Pulmonary artery endothelial cell (primary cell): ENCODE results near the gene TMCO5A. TPM values are rescaled to one million over a fixed set of nuclear protein-coding genes. Genes with fewer than 3 reads are reported as not detected.
A peak's percentile ranks its signal among the peaks of the same experiment; 100 is the strongest.
"Not testable (repeated sequence)": the region's sequence is repeated elsewhere in the genome, so short reads cannot be mapped to it uniquely, and the experiment has no call there.

Source experiments
- DNase-seq: peaks from one replicate; pipeline ENCODE4 v3.0.0-alpha.2; 2011; ENCODE audit warnings: low read depth, low spot score
- total RNA-seq: library from RNA; depleted of rRNA; stranded (reverse); fragments of >200 nt; gene quantifications from 2 replicates; pipeline ENCODE4 v1.2.3, GENCODE V29; 2014

TMCO5A gene
- total RNA-seq, result not detected in 2 replicates

GRCh38 chr15:37934340-37934739 lies at the start of gene TMCO5A:
TSS of gene TMCO5A (plus strand) at chr15:37934640. CDS start at chr15:37936324, 1,684 bp downstream.
- no peak for DNase-seq

GRCh38 chr15:37885651-37886050 lies 48.8 kb upstream of the TMCO5A start:
- DNase-seq, result no peak

- DNase-seq, result no peak
Measured at GRCh38 chr15:37888356-37888755, 46.1 kb upstream of the TMCO5A start.

GRCh38 chr15:37891766-37892368 lies 42.6 kb upstream of the TMCO5A start:
- DNase-seq, result peak; percentile 13

- no peak for DNase-seq
Measured at GRCh38 chr15:37893309-37893708, 41.1 kb upstream of the TMCO5A start.

DNA sequence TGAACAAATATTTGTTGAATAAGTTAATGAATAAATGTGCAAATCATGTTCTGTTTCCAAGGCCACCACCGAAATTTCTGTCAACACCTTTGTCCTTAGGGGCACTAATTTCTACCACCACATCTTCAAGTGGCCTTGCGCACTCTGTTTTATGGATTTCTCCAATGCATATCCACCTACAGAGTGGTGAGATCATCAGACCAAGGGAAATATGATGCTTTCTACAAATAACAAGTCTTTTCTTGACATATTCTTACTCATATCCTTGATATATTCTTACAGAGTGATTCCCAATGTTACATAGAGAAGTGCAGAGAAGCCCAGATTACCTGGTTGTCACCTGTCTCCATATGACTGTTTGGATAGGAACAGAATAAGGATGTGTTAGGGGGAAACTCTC lies 36.1 kb upstream of the TMCO5A start:
- no peak for DNase-seq

DNA sequence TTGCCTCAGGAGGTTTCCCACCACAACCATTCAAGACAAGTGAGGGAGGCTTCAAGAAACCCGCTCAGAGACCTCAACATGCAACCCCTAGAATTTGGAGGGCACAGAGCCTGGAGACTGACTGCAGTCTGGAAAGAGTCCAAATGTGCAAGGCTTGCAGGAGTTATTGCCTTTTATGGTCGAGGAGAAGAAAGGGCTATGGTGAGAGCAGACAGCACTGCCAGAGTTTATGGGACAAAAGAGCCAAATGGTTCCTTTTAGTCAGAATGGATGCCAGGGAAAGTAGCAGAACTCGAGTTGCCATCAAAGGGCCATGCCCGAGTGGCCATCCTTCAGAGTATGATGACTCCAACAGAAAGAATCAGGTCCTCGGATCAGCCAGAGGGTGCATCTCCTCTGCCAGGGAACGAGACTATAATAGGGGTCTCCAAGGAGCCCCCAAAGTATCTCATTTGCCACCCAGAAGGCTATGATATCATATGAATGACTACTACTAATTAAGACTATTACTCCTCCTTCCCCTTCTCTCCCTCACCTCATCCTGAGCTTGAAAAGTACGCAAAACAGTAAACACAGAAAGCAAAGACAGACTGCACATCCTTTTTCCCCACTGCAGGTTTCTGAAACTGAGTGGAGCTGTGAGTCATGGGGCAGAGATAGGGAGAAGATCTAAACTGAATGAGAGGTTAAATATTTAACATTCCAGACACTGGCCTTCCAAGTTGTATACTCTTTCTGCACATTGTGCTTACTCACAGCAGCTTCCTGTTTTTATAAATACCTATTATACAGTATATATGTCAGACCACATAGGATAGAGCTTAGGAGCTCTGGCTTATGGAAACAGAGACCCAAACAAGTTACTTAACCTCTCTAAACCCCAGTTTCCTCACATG lies 33.9 kb upstream of the TMCO5A start:
- peak; percentile 41 for DNase-seq

GRCh38 chr15:37902126-37902525 lies 32.3 kb upstream of the TMCO5A start:
- no peak for DNase-seq

DNA sequence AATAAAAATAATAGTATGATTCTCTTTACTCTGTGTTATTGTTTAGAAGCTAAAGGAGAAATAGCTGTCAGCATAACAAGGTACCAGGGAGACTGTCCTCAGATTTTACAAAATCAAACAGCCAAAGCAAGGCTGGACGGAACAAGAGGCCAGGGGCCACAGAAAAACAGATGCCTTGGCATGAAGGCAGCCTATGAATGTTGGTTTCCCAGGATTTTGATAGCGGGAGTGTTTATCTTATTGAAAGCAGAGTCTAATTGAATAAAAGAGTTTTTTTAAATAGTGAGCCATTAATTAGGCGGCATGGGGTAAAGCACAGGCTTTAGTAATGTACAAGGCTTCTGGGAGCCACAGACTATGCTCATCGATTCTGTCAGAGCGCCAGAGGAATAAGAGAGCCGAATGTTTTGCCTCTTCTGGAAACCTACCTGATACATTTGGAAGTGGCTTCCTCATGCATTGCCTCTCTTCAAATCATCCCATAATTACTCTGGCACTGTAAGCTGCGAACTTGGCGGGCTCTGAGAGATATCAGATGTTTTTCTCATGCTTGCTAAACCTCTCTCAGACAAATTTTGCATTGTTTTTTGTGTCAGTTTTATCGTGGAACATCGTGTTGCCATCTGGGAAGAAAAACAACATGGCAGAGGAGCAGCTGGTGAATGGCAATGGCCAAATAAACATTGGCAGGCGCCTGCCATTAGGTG lies 30.4 kb upstream of the TMCO5A start:
- no peak for DNase-seq

- no peak for DNase-seq
Measured at GRCh38 chr15:37907136-37907535, 27.3 kb upstream of the TMCO5A start.

DNA sequence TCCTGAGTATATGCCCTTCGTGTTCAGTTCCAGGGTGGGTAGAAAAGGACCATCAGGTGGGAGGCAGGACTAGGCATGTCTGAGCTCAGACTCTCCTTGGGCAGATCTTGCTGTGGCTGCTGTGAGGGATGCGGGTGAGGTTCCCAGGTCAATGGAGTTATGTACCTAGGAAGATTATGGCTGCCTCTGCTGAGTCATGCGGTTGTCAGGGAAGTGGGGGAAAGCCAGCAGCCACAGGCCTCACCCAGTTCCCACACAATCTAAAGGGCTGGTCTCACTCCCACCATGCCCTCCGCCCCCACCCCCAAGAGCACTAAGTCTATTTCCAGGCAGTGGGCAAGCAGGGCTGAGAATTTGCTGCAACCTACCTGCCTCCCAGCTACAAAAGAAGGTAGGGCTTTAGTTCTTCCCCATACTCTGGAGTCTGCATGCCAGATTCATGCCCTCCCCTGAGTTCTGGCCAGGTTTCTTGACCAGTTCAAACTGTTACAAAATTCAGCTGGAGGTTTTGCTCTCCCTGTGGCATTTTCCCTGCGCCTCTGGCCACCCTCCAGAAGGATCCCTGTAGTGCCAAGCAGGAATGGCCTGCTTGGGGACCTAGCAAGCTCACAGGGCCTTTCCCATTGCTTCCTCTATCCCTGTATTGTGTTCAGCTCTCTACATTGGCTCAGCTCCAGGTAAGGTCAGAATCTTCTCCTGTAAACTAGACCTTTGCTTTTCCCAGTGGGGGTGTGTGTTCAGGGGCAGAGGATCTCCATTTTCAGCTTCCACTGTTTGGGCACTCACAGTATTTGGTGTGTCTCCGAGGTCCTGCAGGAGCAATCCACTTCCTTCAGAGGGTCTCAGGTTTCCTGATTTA lies 12.7 kb upstream of the TMCO5A start:
- no peak for DNase-seq

DNA sequence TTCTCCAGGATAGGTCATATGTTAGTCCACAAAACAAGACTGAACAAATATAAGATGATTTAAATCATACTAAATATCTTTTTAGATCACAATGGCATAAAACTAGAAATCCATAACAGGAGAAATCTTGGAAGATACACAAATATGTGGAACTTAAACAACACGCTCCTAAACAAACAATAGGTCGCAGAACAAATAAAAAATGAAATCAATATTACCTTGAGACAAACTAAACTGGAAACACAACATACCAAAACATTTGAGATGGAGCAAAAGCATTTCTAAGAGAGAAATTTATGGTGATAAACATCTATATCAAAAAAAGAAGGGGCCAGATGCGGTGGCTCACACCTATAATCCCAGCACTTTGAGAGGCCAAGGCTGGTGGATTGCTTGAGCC lies 8.3 kb upstream of the TMCO5A start:
- no peak for DNase-seq

DNA sequence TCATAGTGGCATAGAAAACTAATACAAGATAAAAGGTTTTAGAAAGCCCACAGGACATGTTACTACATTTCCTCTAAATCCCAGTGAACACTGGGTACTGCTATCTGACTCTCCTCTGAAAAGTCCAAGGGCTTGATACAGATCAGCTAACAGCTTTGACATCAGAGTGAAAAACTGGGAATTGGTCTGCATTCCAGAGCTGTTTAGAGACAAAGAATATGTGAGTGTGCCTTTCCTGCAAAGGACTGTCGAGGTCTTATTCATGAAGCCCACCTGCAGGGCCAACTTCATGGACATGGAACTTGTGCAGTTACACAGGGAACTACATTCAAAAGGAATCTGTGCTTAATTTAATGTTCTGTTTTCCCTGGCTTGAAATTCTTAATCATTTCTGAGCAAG lies 5.2 kb upstream of the TMCO5A start:
- DNase-seq, result no peak

GRCh38 chr15:37931321-37931720 lies 3.1 kb upstream of the TMCO5A start:
- DNase-seq, result no peak

DNA sequence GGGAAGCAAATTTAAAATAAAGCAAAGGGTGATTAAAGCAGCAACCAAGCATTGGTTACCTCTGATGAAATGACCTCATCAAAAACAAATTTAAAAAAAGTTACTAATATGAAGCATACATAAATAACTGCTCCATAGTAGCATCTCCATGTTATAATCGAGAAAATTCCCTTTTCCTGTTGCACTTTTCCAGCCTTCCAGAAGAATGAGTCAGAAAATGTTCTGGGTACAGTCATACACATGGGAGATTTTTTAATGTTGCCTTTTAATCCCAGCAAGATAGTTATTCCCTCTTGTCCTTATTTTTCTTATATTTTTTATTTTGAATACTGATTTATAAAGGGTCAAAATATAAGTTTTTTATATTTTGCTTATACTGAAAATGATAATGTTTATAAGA lies 2.6 kb upstream of the TMCO5A start:
- DNase-seq, result no peak

DNA sequence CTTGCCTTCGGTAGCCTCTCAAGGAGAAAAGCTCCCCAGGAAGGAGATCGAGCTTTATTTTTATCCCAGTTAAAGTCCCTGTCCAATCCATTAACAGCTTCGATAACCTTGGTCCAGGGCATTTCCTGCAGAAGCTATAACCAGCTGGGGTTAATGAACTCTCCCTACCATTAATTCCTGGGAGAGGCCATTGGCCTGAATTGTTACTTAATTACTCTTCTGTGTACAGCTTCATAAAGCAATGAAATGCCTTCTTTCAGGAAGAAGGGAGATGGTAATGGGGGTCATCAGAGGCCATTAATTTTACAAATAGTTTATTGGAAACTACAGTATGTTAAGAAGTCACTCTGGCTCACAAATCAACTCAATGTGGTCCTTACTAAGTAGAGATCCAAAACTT lies 1.9 kb upstream of the TMCO5A start:
- no peak for DNase-seq

DNA sequence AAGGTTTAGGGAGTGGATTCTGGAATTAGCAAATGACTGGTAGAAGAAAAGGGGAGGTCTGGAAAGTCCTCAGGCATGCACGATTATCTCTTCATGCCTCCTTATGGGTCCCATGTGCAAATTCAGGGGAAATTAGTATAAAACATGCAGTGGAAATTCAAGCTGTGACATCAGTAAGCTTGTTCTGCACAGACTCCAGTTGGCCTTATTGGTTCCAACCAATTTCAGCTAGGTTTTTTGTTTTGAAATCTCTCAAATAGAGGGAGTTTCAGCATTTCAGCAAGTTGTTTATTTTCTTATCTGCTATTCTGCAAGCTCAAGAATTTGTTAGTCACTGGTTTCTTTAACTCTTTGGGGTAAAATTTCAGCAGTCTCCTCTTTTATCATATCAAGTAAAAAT lies 774 bp upstream of the TMCO5A start:
- DNase-seq, result no peak

GRCh38 chr15:37940876-37941275 lies 6.4 kb downstream of the TMCO5A start:
- no peak for DNase-seq

- no peak for DNase-seq
Measured at GRCh38 chr15:37941779-37942178, 7.3 kb downstream of the TMCO5A start.

- DNase-seq, result no peak
Measured at GRCh38 chr15:37951999-37952398, 17.6 kb downstream of the TMCO5A start.

- DNase-seq, result not testable (repeated sequence)
Measured at GRCh38 chr15:37960742-37961141, 26.3 kb downstream of the TMCO5A start.
